Measurements from ENCODE around the gene HHIP.

HHIP gene

DNA sequence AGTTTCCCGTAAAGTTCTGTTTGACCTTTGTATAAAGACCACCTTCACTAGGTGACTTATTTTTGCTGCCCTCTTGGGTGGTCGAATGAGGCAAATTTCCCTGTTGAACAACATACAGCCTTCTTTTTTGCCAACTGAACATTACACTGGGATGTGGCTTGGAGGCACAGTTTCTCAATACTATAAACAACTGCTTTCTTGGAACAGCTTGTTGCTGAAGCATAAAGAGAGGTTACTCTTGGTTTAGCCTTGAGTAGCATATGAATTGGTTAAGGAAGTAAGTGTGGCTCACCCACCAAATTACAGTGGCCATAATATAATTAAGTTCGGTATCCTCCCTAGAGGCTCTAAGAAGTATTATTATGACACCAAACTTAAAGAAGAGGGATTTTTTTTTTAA lies 40.0 kb downstream of the HHIP start:
- Histone ChIP-seq H3K9me3 (ENCODE audit: low read length) (no peaks in the 10 kb centered on the region), H4K20me1 (ENCODE audit: insufficient read depth, low read length) (no peaks in the 10 kb centered on the region), H3K36me3 (ENCODE audit: insufficient read depth, low read length) (no peaks in the 10 kb centered on the region), H3K4me1 (ENCODE audit: insufficient read depth, low read length, severe bottlenecking) (no peaks in the 10 kb centered on the region), H2AFZ (ENCODE audit: low read length) (no peak overlapping the region), H3F3A (ENCODE audit: insufficient read depth, low read length) (no peaks in the 10 kb centered on the region), H3K9me2 (ENCODE audit: low read depth, low read length) (no peaks in the 10 kb centered on the region; the same call in 1 of the 2 replicates), H3K27ac (ENCODE audit: low read depth, low read length, poor library complexity, severe bottlenecking) (no peak overlapping the region), H3K4me3 (ENCODE audit: low read depth, low read length, poor library complexity, severe bottlenecking) (no peak overlapping the region), H3K9ac (ENCODE audit: low read length) (no peak overlapping the region), H3K4me2 (ENCODE audit: low read length) (no peak overlapping the region), H3K79me2 (ENCODE audit: insufficient read depth, low read length) (no peaks in the 10 kb centered on the region), H3K27me3 (ENCODE audit: insufficient read depth, low read length) (no peaks in the 10 kb centered on the region)
- TF ChIP-seq, protein P1, sequence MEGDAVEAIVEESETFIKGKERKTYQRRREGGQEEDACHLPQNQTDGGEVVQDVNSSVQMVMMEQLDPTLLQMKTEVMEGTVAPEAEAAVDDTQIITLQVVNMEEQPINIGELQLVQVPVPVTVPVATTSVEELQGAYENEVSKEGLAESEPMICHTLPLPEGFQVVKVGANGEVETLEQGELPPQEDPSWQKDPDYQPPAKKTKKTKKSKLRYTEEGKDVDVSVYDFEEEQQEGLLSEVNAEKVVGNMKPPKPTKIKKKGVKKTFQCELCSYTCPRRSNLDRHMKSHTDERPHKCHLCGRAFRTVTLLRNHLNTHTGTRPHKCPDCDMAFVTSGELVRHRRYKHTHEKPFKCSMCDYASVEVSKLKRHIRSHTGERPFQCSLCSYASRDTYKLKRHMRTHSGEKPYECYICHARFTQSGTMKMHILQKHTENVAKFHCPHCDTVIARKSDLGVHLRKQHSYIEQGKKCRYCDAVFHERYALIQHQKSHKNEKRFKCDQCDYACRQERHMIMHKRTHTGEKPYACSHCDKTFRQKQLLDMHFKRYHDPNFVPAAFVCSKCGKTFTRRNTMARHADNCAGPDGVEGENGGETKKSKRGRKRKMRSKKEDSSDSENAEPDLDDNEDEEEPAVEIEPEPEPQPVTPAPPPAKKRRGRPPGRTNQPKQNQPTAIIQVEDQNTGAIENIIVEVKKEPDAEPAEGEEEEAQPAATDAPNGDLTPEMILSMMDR (IDR thresholded peaks at IDR 0.05; ENCODE audit: low read length): no peak
- no peak for TF ChIP-seq EZH2 (IDR thresholded peaks at IDR 0.05; ENCODE audit: borderline replicate concordance, low read length)

DNA sequence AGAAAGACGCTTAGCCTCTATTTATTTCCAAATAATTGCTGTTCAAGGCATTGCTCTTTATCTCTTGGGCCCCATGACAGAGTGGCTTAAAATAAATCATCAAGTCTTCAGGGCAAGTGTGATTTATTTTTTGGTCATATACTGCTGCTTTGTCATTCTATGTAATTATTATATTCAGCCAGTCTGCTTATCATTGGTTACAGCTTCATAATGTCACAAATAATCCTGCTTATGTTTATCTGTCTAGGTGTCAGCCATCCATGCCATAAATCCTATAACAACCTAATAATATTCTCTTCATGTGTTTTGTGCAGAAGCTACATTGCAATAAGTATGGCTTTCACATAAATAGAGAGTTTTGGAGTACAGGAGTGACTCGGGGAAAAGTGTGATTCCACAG lies 41.0 kb downstream of the HHIP start:
- Histone ChIP-seq H3K4me2 (ENCODE audit: low read length) (no peak overlapping the region), H2AFZ (ENCODE audit: low read length) (no peak overlapping the region), H3K27me3 (ENCODE audit: insufficient read depth, low read length) (no peaks in the 10 kb centered on the region), H3F3A (ENCODE audit: insufficient read depth, low read length) (no peaks in the 10 kb centered on the region), H3K9me2 (ENCODE audit: low read depth, low read length) (no peaks in the 10 kb centered on the region; the same call in 1 of the 2 replicates), H4K20me1 (ENCODE audit: insufficient read depth, low read length) (no peaks in the 10 kb centered on the region), H3K79me2 (ENCODE audit: insufficient read depth, low read length) (no peaks in the 10 kb centered on the region), H3K4me1 (ENCODE audit: insufficient read depth, low read length, severe bottlenecking) (no peaks in the 10 kb centered on the region), H3K4me3 (ENCODE audit: low read depth, low read length, poor library complexity, severe bottlenecking) (no peak overlapping the region), H3K27ac (ENCODE audit: low read depth, low read length, poor library complexity, severe bottlenecking) (no peak overlapping the region), H3K9me3 (ENCODE audit: low read length) (no peaks in the 10 kb centered on the region), H3K9ac (ENCODE audit: low read length) (no peak overlapping the region), H3K36me3 (ENCODE audit: insufficient read depth, low read length) (no peaks in the 10 kb centered on the region)
- no peak for TF ChIP-seq EZH2 (IDR thresholded peaks at IDR 0.05; ENCODE audit: borderline replicate concordance, low read length)
- TF ChIP-seq, protein P1 (IDR thresholded peaks at IDR 0.05; ENCODE audit: low read length): no peak

- no peaks in the 10 kb centered on the region for H3K9me3 ChIP-seq (ENCODE audit: low read length)
- no peaks in the 10 kb centered on the region; the same call in 1 of the 2 replicates for H3K9me2 ChIP-seq (ENCODE audit: low read depth, low read length)
- H3K79me2 ChIP-seq (ENCODE audit: insufficient read depth, low read length): no peaks in the 10 kb centered on the region
- TF ChIP-seq, protein P1 (IDR thresholded peaks at IDR 0.05; ENCODE audit: low read length): no peak
- no peak for TF ChIP-seq EZH2 (IDR thresholded peaks at IDR 0.05; ENCODE audit: borderline replicate concordance, low read length)
- H3K4me1 ChIP-seq (ENCODE audit: insufficient read depth, low read length, severe bottlenecking): no peaks in the 10 kb centered on the region
- H3K4me3 ChIP-seq (ENCODE audit: low read depth, low read length, poor library complexity, severe bottlenecking): no peak overlapping the region
- no peaks in the 10 kb centered on the region for H3K27me3 ChIP-seq (ENCODE audit: insufficient read depth, low read length)
- no peak overlapping the region for H2AFZ ChIP-seq (ENCODE audit: low read length)
- H3K9ac ChIP-seq (ENCODE audit: low read length): no peak overlapping the region
- H3K4me2 ChIP-seq (ENCODE audit: low read length): no peak overlapping the region
- H3K36me3 ChIP-seq (ENCODE audit: insufficient read depth, low read length): no peaks in the 10 kb centered on the region
- no peak overlapping the region for H3K27ac ChIP-seq (ENCODE audit: low read depth, low read length, poor library complexity, severe bottlenecking)
- H4K20me1 ChIP-seq (ENCODE audit: insufficient read depth, low read length): no peaks in the 10 kb centered on the region
- no peaks in the 10 kb centered on the region for H3F3A ChIP-seq (ENCODE audit: insufficient read depth, low read length)
Observed at GRCh38 chr4:144687466-144687865, 41.5 kb downstream of the HHIP start.
